WTC11 (cell line): ENCODE data around the gene ABHD11.

Experiments
- CREB1 ChIP-seq: sonication (generic); formaldehyde crosslinking; IDR thresholded peaks from 2 replicates; pipeline ENCODE4 v1.8.0; 2023; ENCODE audit warnings: mild to moderate bottlenecking, missing genetic modification reagents
- ELF4 ChIP-seq: sonication (generic); formaldehyde crosslinking; IDR thresholded peaks from 2 replicates; pipeline ENCODE4 v1.8.1; 2022; ENCODE audit warnings: low read depth, mild to moderate bottlenecking, moderate library complexity, missing genetic modification reagents
- IRF1 ChIP-seq: sonication (generic); formaldehyde crosslinking; IDR thresholded peaks from 2 replicates; pipeline ENCODE4 v1.8.0; 2023; ENCODE audit warnings: missing genetic modification reagents
- JUN ChIP-seq: sonication (generic); formaldehyde crosslinking; IDR thresholded peaks from 2 replicates; pipeline ENCODE4 v1.8.0; 2023; ENCODE audit warnings: mild to moderate bottlenecking, missing genetic modification reagents
- MAX ChIP-seq: sonication (generic); formaldehyde crosslinking; IDR thresholded peaks from 2 replicates; pipeline ENCODE4 v1.8.0; 2022; ENCODE audit warnings: mild to moderate bottlenecking, missing genetic modification reagents
- ZNF416 ChIP-seq: fragments of 250-450 bp; sonication (Bioruptor Pico); IDR thresholded peaks from 2 replicates; pipeline ENCODE4 v1.9.0; 2021; ENCODE audit warnings: mild to moderate bottlenecking, inconsistent platforms
- ZNF423 ChIP-seq: fragments of 250-450 bp; sonication (Bioruptor Pico); IDR thresholded peaks from 2 replicates; pipeline ENCODE4 v2.1.2; 2022; ENCODE audit warnings: mild to moderate bottlenecking, moderate library complexity
- TF ChIP-seq, protein P1 (sequence below): fragments of 200-600 bp; IDR thresholded peaks from 2 replicates; pipeline ENCODE4 v1.8.0; 2022; ENCODE audit warnings: antibody characterized with exemption
- TF ChIP-seq, protein P2 (sequence below): sonication (generic); formaldehyde crosslinking; IDR thresholded peaks from 2 replicates; pipeline ENCODE4 v1.8.0; 2022; ENCODE audit warnings: mild to moderate bottlenecking, missing genetic modification reagents
- TF ChIP-seq, protein P3 (sequence below): sonication (generic); formaldehyde crosslinking; conservative IDR thresholded peaks from 2 replicates; pipeline ENCODE4 v1.8.1; 2022; ENCODE audit warnings: mild to moderate bottlenecking, missing genetic modification reagents
- TF ChIP-seq, protein P4 (sequence below): sonication (generic); formaldehyde crosslinking; IDR thresholded peaks from 2 replicates; pipeline ENCODE4 v1.8.1; 2022; ENCODE audit warnings: mild to moderate bottlenecking, missing genetic modification reagents, moderate library complexity, borderline replicate concordance
- TF ChIP-seq, protein P5 (sequence below): sonication (generic); formaldehyde crosslinking; IDR thresholded peaks from 2 replicates; pipeline ENCODE4 v1.8.1; 2023; ENCODE audit warnings: mild to moderate bottlenecking, missing genetic modification reagents, moderate library complexity

- TF ChIP-seq, protein P1, sequence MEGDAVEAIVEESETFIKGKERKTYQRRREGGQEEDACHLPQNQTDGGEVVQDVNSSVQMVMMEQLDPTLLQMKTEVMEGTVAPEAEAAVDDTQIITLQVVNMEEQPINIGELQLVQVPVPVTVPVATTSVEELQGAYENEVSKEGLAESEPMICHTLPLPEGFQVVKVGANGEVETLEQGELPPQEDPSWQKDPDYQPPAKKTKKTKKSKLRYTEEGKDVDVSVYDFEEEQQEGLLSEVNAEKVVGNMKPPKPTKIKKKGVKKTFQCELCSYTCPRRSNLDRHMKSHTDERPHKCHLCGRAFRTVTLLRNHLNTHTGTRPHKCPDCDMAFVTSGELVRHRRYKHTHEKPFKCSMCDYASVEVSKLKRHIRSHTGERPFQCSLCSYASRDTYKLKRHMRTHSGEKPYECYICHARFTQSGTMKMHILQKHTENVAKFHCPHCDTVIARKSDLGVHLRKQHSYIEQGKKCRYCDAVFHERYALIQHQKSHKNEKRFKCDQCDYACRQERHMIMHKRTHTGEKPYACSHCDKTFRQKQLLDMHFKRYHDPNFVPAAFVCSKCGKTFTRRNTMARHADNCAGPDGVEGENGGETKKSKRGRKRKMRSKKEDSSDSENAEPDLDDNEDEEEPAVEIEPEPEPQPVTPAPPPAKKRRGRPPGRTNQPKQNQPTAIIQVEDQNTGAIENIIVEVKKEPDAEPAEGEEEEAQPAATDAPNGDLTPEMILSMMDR: no peak
- TF ChIP-seq ELF4 (no peak), CREB1 (CRISPR knock-in tag) (no peak), IRF1 (CRISPR knock-in tag) (no peak), MAX (CRISPR knock-in tag) (no peak), JUN (no peak), ZNF416 (no peak), ZNF423 (CRISPR knock-in tag) (no peak)
- TF ChIP-seq, protein P2, sequence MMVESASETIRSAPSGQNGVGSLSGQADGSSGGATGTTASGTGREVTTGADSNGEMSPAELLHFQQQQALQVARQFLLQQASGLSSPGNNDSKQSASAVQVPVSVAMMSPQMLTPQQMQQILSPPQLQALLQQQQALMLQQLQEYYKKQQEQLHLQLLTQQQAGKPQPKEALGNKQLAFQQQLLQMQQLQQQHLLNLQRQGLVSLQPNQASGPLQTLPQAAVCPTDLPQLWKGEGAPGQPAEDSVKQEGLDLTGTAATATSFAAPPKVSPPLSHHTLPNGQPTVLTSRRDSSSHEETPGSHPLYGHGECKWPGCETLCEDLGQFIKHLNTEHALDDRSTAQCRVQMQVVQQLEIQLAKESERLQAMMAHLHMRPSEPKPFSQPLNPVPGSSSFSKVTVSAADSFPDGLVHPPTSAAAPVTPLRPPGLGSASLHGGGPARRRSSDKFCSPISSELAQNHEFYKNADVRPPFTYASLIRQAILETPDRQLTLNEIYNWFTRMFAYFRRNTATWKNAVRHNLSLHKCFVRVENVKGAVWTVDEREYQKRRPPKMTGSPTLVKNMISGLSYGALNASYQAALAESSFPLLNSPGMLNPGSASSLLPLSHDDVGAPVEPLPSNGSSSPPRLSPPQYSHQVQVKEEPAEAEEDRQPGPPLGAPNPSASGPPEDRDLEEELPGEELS: no peak
- TF ChIP-seq, protein P3, sequence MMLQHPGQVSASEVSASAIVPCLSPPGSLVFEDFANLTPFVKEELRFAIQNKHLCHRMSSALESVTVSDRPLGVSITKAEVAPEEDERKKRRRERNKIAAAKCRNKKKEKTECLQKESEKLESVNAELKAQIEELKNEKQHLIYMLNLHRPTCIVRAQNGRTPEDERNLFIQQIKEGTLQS (CRISPR knock-in tag): no peak
- TF ChIP-seq, protein P4, sequence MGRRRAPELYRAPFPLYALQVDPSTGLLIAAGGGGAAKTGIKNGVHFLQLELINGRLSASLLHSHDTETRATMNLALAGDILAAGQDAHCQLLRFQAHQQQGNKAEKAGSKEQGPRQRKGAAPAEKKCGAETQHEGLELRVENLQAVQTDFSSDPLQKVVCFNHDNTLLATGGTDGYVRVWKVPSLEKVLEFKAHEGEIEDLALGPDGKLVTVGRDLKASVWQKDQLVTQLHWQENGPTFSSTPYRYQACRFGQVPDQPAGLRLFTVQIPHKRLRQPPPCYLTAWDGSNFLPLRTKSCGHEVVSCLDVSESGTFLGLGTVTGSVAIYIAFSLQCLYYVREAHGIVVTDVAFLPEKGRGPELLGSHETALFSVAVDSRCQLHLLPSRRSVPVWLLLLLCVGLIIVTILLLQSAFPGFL (CRISPR knock-in tag): no peak
- TF ChIP-seq, protein P5, sequence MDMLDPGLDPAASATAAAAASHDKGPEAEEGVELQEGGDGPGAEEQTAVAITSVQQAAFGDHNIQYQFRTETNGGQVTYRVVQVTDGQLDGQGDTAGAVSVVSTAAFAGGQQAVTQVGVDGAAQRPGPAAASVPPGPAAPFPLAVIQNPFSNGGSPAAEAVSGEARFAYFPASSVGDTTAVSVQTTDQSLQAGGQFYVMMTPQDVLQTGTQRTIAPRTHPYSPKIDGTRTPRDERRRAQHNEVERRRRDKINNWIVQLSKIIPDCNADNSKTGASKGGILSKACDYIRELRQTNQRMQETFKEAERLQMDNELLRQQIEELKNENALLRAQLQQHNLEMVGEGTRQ (CRISPR knock-in tag): no peak
Measured at GRCh38 chr7:73766556-73767229, 28.1 kb upstream of the ABHD11 start.
